Spleen (tissue), 7 donors: ENCODE data around the gene SLC38A5.
"Not testable (repeated sequence)": the region's sequence is repeated elsewhere in the genome, so short reads cannot be mapped to it uniquely, and the experiment has no call there.

Source experiments
- POLR2A ChIP-seq, 3 donors: fragments of 450-650 bp; IDR thresholded peaks; one replicate each; pipeline ENCODE4 v1.5.1; 2017; ENCODE audit warnings: antibody characterized with exemption in 3 of 3, mild to moderate bottlenecking in 1 of 3
- POLR2AphosphoS5 ChIP-seq, 3 donors: sonication (generic); formaldehyde crosslinking; IDR thresholded peaks; one replicate each; pipeline ENCODE4 v1.5.1; 2017; ENCODE audit warnings: antibody characterized with exemption in 3 of 3
- TF ChIP-seq, protein P1 (sequence below), 11 experiments: fragments of 200-600 bp in 7 of 11; fragments of 450-650 bp in 4 of 11; sonication (generic) in 4 of 11; IDR thresholded peaks in 8 of 11; conservative IDR thresholded peaks in 3 of 11; 1 replicate in 7 of 11; 2 replicates in 4 of 11; pipeline versions ENCODE4 v1.4.0 to v1.8.0; 2016 to 2021; ENCODE audit warnings: antibody characterized with exemption in 11 of 11, inconsistent platforms in 4 of 11, mild to moderate bottlenecking in 1 of 11
- donor health status: DM: no; HTN: no; CAD: no; lungs with moderate emphysema.
- donor health status: DM: no; HTN: no; CAD: no.
- donor health status: DM: no; HTN: no; CAD: no.

DNA sequence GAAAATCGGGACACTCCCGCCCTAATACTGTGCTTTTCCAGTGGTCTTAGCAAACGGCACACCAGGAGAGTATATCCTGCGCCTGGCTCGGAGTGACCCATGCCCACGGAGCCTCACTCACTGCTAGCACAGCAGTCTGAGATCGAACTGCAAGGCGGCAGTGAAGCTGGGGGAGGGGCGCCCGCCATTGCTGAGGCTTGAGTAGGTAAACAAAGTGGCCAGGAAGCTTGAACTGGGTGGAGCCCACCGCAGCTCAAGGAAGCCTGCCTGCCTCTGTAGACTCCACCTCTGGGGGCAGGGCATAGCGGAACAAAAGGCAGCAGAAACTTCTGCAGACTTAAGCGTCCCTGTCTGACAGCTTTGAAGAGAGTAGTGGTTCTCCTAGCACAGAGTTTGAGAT, 36.3 kb downstream of the SLC38A5 start:
- TF ChIP-seq POLR2A, POLR2AphosphoS5 (IDR thresholded peaks at IDR 0.05): not testable (repeated sequence)
- TF ChIP-seq, protein P1, sequence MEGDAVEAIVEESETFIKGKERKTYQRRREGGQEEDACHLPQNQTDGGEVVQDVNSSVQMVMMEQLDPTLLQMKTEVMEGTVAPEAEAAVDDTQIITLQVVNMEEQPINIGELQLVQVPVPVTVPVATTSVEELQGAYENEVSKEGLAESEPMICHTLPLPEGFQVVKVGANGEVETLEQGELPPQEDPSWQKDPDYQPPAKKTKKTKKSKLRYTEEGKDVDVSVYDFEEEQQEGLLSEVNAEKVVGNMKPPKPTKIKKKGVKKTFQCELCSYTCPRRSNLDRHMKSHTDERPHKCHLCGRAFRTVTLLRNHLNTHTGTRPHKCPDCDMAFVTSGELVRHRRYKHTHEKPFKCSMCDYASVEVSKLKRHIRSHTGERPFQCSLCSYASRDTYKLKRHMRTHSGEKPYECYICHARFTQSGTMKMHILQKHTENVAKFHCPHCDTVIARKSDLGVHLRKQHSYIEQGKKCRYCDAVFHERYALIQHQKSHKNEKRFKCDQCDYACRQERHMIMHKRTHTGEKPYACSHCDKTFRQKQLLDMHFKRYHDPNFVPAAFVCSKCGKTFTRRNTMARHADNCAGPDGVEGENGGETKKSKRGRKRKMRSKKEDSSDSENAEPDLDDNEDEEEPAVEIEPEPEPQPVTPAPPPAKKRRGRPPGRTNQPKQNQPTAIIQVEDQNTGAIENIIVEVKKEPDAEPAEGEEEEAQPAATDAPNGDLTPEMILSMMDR (IDR thresholded peaks at IDR 0.05 in 8 of 11, conservative IDR thresholded peaks at IDR 0.05 in 3 of 11) = not testable (repeated sequence)
